Measurements from ENCODE around the gene SFI1.

The SFI1 gene

GRCh38 chr22:31615940-31616314 is 119.6 kb downstream of the SFI1 start:
- no peak for DNase-seq (ENCODE audit: low read depth, low spot score)

- DNase-seq (ENCODE audit: low read depth, low spot score), result no peak
Observed at GRCh38 chr22:31616315-31616980, 120.1 kb downstream of the SFI1 start.

GRCh38 chr22:31618057-31618456 is 121.7 kb downstream of the SFI1 start:
- no peak for DNase-seq (ENCODE audit: low read depth, low spot score)

GRCh38 chr22:31618471-31619176 is 122.3 kb downstream of the SFI1 start:
- DNase-seq (ENCODE audit: low read depth, low spot score), result no peak

GRCh38 chr22:31619611-31620300 is 123.4 kb downstream of the SFI1 start:
- DNase-seq (ENCODE audit: low read depth, low spot score), result no peak

GRCh38 chr22:31620756-31621480 is 124.6 kb downstream of the SFI1 start:
- DNase-seq (ENCODE audit: low read depth, low spot score), result no peak

- DNase-seq (ENCODE audit: low read depth, low spot score), result no peak
Observed at GRCh38 chr22:31621507-31622124, 125.3 kb downstream of the SFI1 start.

GRCh38 chr22:31622980-31623379 is 126.6 kb downstream of the SFI1 start:
- DNase-seq (ENCODE audit: low read depth, low spot score), result no peak

GRCh38 chr22:31623592-31624304 is 127.4 kb downstream of the SFI1 start:
- DNase-seq (ENCODE audit: low read depth, low spot score), result no peak

GRCh38 chr22:31625257-31625640 is 128.9 kb downstream of the SFI1 start:
- no peak for DNase-seq (ENCODE audit: low read depth, low spot score)

- no peak for DNase-seq (ENCODE audit: low read depth, low spot score)
Observed at GRCh38 chr22:31625661-31626426, 129.5 kb downstream of the SFI1 start.

- no peak for DNase-seq (ENCODE audit: low read depth, low spot score)
Observed at GRCh38 chr22:31626427-31627150, 130.3 kb downstream of the SFI1 start.

GRCh38 chr22:31627223-31627731 is 130.9 kb downstream of the SFI1 start:
- no peak for DNase-seq (ENCODE audit: low read depth, low spot score)

GRCh38 chr22:31628362-31628761 is 132.0 kb downstream of the SFI1 start:
- no peak for DNase-seq (ENCODE audit: low read depth, low spot score)

- no peak for DNase-seq (ENCODE audit: low read depth, low spot score)
Observed at GRCh38 chr22:31628969-31629708, 132.8 kb downstream of the SFI1 start.

GRCh38 chr22:31629741-31630184 is 133.4 kb downstream of the SFI1 start:
- DNase-seq (ENCODE audit: low read depth, low spot score), result no peak

GRCh38 chr22:31630331-31631329 is 134.3 kb downstream of the SFI1 start:
- DNase-seq (ENCODE audit: low read depth, low spot score), result no peak
